Neuronal stem cell (in vitro differentiated cells): ENCODE results near the gene MTA1.

Source experiments
- DNase-seq: peaks from one replicate; pipeline ENCODE4 v3.0.0-alpha.2; 2013; ENCODE audit warnings: low spot score
- H2AFZ ChIP-seq: one replicate; pipeline ENCODE4 v1.6.1; 2013; ENCODE audit warnings: mild to moderate bottlenecking, low read length, inconsistent platforms
- H2AK5ac ChIP-seq: 2 replicates; pipeline ENCODE4 v1.6.1; 2013; ENCODE audit warnings: low read depth, mild to moderate bottlenecking, inconsistent platforms, low read length, moderate library complexity, mixed read lengths
- H2BK120ac ChIP-seq: 2 replicates; pipeline ENCODE4 v1.6.1; 2013; ENCODE audit warnings: low read depth, mild to moderate bottlenecking, inconsistent platforms, low read length, moderate library complexity, mixed read lengths
- H2BK12ac ChIP-seq: one replicate; pipeline ENCODE4 v1.6.1; 2013; ENCODE audit warnings: low read length, inconsistent platforms
- H2BK15ac ChIP-seq: 2 replicates; pipeline ENCODE4 v1.6.1; 2013; ENCODE audit warnings: mild to moderate bottlenecking, low read length, inconsistent platforms, mixed read lengths
- H2BK5ac ChIP-seq: one replicate; pipeline ENCODE4 v1.6.1; 2013; ENCODE audit warnings: inconsistent platforms, mild to moderate bottlenecking, low read length, moderate library complexity
- H3K14ac ChIP-seq: one replicate; pipeline ENCODE4 v1.6.1; 2013; ENCODE audit warnings: low read length, inconsistent platforms
- H3K18ac ChIP-seq: 2 replicates; pipeline ENCODE4 v1.6.1; 2013; ENCODE audit warnings: low read length, inconsistent platforms
- H3K23ac ChIP-seq: 2 replicates; pipeline ENCODE4 v1.6.1; 2013; ENCODE audit warnings: low read depth, mild to moderate bottlenecking, mixed read lengths, low read length, inconsistent platforms; ENCODE audit not compliant: poor library complexity
- H3K27ac ChIP-seq: replicated peaks from 3 replicates; pipeline ENCODE4 v1.5.1; 2013; ENCODE audit warnings: low read length, inconsistent platforms
- H3K27me3 ChIP-seq, 3 experiments: 2 replicates each; pipeline ENCODE4 v1.6.1; 2013; ENCODE audit warnings: low read length in 3 of 3, mild to moderate bottlenecking in 2 of 3, inconsistent platforms in 1 of 3, low read depth in 1 of 3, mixed read lengths in 1 of 3, moderate library complexity in 1 of 3; ENCODE audit not compliant: control insufficient read depth in 3 of 3, insufficient read depth in 3 of 3
- H3K36me3 ChIP-seq, 2 donors: replicated peaks in 1 of 2; 2 replicates each; pipeline ENCODE4 v1.6.1; 2013; ENCODE audit warnings: low read length in 2 of 2; ENCODE audit not compliant: control insufficient read depth in 2 of 2, insufficient read depth in 2 of 2
- H3K4ac ChIP-seq: 2 replicates; pipeline ENCODE4 v1.6.1; 2013; ENCODE audit warnings: inconsistent platforms, mild to moderate bottlenecking, low read length, moderate library complexity
- H3K4me1 ChIP-seq, 2 donors: 1 replicate in 1 of 2; 2 replicates in 1 of 2; pipeline ENCODE4 v1.6.1; 2013; ENCODE audit warnings: low read length in 2 of 2, low read depth in 1 of 2; ENCODE audit not compliant: control insufficient read depth in 2 of 2, insufficient read depth in 1 of 2
- H3K4me2 ChIP-seq: one replicate; pipeline ENCODE4 v1.6.1; 2013; ENCODE audit warnings: mild to moderate bottlenecking, low read length, inconsistent platforms; ENCODE audit not compliant: insufficient read depth, poor library complexity, severe bottlenecking
- H3K4me3 ChIP-seq, 2 donors: 2 replicates each; pipeline ENCODE4 v1.5.1; 2013; ENCODE audit warnings: low read length in 2 of 2, mild to moderate bottlenecking in 2 of 2, inconsistent platforms in 1 of 2, moderate library complexity in 1 of 2
- H3K79me1 ChIP-seq: one replicate; pipeline ENCODE4 v1.6.1; 2013; ENCODE audit warnings: low read depth, mild to moderate bottlenecking, inconsistent platforms, low read length, moderate library complexity
- H3K9ac ChIP-seq: one replicate; pipeline ENCODE4 v1.6.1; 2013; ENCODE audit warnings: mild to moderate bottlenecking, low read depth, low read length, inconsistent platforms; ENCODE audit not compliant: poor library complexity
- H3K9me3 ChIP-seq, 2 donors: replicated peaks in 1 of 2; 2 replicates each; pipeline versions ENCODE3 to v1.6.1; 2013; ENCODE audit warnings: low read length in 2 of 2, mild to moderate bottlenecking in 2 of 2, inconsistent platforms in 1 of 2, low read depth in 1 of 2, mixed read lengths in 1 of 2, moderate library complexity in 1 of 2; ENCODE audit not compliant: control insufficient read depth in 2 of 2, insufficient read depth in 1 of 2
- H4K8ac ChIP-seq: one replicate; pipeline ENCODE4 v1.6.1; 2013; ENCODE audit warnings: low read depth, mild to moderate bottlenecking, inconsistent platforms, low read length, moderate library complexity
- H4K91ac ChIP-seq: one replicate; pipeline ENCODE4 v1.6.1; 2013; ENCODE audit warnings: low read length, low read depth, mild to moderate bottlenecking, inconsistent platforms; ENCODE audit not compliant: poor library complexity
- WGBS, 2 donors: extraction: QIAGEN DNeasy Blood & Tissue Kit; methylation state at CpG; one replicate each; pipeline ENCODE4 v1.1.7; 2013; ENCODE audit warnings: missing lambda C conversion rate in 2 of 2, mixed read lengths in 1 of 2; ENCODE audit not compliant: insufficient read length in 2 of 2, insufficient replicate concordance in 1 of 2; ENCODE audit errors: extremely low coverage in 2 of 2; 5-methylcytosine and 5-hydroxymethylcytosine counted together

MTA1 gene

GRCh38 chr14:105503935-105504692, 84.5 kb downstream of the MTA1 start:
- no peak overlapping the region for H3K4me2 ChIP-seq
- no peak overlapping the region for H3K4me3 ChIP-seq
- H2BK12ac ChIP-seq: peak overlapping the region; percentile 22
- no peak overlapping the region for H3K27ac ChIP-seq
- peak overlapping the region; percentile 65 for H4K8ac ChIP-seq
- H3K4me1 ChIP-seq: peaks cover 5 to 9% of the 10 kb centered on the region in 2 donors
- peak overlapping the region; percentile 82 for H3K14ac ChIP-seq
- no peak overlapping the region for H3K9ac ChIP-seq
- no peak overlapping the region for H2BK15ac ChIP-seq
- H3K23ac ChIP-seq: no peak overlapping the region
- H4K91ac ChIP-seq: no peak overlapping the region
- no CpG with 5 or more reads among the region's 29 CpGs for whole genome bisulfite sequencing, 2 donors
- H3K18ac ChIP-seq: peak overlapping the region; percentile 57
- H3K9me3 ChIP-seq: peaks cover 0 to 6% of the 10 kb centered on the region in 2 donors
- no peak overlapping the region for H2AFZ ChIP-seq
- H2BK120ac ChIP-seq: no peak overlapping the region
- H3K27me3 ChIP-seq: peaks cover 0 to 15% (median 0%) of the 10 kb centered on the region in 3 experiments
- H3K36me3 ChIP-seq: no peaks in the 10 kb centered on the region
- no peak overlapping the region for H2BK5ac ChIP-seq
- no peak overlapping the region for H3K4ac ChIP-seq
- H3K79me1 ChIP-seq: peaks cover 3% of the 10 kb centered on the region
- H2AK5ac ChIP-seq: no peak overlapping the region
- DNase-seq: no peak

GRCh38 chr14:105505101-105505500, 85.5 kb downstream of the MTA1 start:
- peaks cover 0 to 15% (median 0%) of the 10 kb centered on the region in 3 experiments for H3K27me3 ChIP-seq
- no peak overlapping the region for H3K27ac ChIP-seq
- no peaks in the 10 kb centered on the region for H3K36me3 ChIP-seq
- no peak overlapping the region for H3K9ac ChIP-seq
- peak overlapping the region; percentile 2 for H3K18ac ChIP-seq
- H2BK5ac ChIP-seq: no peak overlapping the region
- peaks cover 3 to 5% of the 10 kb centered on the region in 2 donors for H3K4me1 ChIP-seq
- peaks cover 0 to 6% of the 10 kb centered on the region in 2 donors for H3K9me3 ChIP-seq
- peaks cover 3% of the 10 kb centered on the region for H3K79me1 ChIP-seq
- no peak overlapping the region for H2BK120ac ChIP-seq
- no peak overlapping the region for H3K23ac ChIP-seq
- no peak overlapping the region for H3K4me3 ChIP-seq
- peak overlapping the region; percentile 9 for H3K14ac ChIP-seq
- H2AFZ ChIP-seq: no peak overlapping the region
- DNase-seq: no peak
- H3K4me2 ChIP-seq: no peak overlapping the region
- H2BK15ac ChIP-seq: no peak overlapping the region
- no peak overlapping the region for H4K8ac ChIP-seq
- no peak overlapping the region for H2BK12ac ChIP-seq
- H3K4ac ChIP-seq: no peak overlapping the region
- no peak overlapping the region for H4K91ac ChIP-seq
- H2AK5ac ChIP-seq: peak overlapping the region; percentile 14
- no CpG with 5 or more reads among the region's 16 CpGs for WGBS, 2 donors

- Histone ChIP-seq H3K36me3 (no peaks in the 10 kb centered on the region), H2AFZ (no peak overlapping the region), H3K14ac (no peak overlapping the region), H3K9ac (no peak overlapping the region), H3K4me3 (no peak overlapping the region), H3K23ac (no peak overlapping the region), H3K4ac (no peak overlapping the region), H3K4me2 (no peak overlapping the region), H3K18ac (no peak overlapping the region), H3K4me1 (no peaks in the 10 kb centered on the region), H2BK5ac (no peak overlapping the region), H2AK5ac (no peak overlapping the region), H4K91ac (no peak overlapping the region), H2BK120ac (no peak overlapping the region), H3K27ac (no peak overlapping the region), H3K9me3 (peaks cover 0 to 6% of the 10 kb centered on the region in 2 donors), H4K8ac (no peak overlapping the region), H2BK15ac (no peak overlapping the region), H3K79me1 (peaks cover 3% of the 10 kb centered on the region), H3K27me3 (peaks cover 0 to 22% (median 0%) of the 10 kb centered on the region in 3 experiments), H2BK12ac (no peak overlapping the region)
- no CpG with 5 or more reads among the region's 17 CpGs for WGBS, 2 donors
- DNase-seq: no peak
Measured at GRCh38 chr14:105507247-105507646, 87.6 kb downstream of the MTA1 start.

GRCh38 chr14:105508069-105508468, 88.4 kb downstream of the MTA1 start:
- Histone ChIP-seq H3K4me3 (peak overlapping the region in 1 of 2 donors; percentile 35), H2BK120ac (no peak overlapping the region), H3K27me3 (peaks cover 0 to 30% (median 0%) of the 10 kb centered on the region in 3 experiments), H3K23ac (no peak overlapping the region), H2BK12ac (no peak overlapping the region), H3K9me3 (peaks cover 0 to 2% of the 10 kb centered on the region in 2 donors), H2BK5ac (no peak overlapping the region), H2AFZ (no peak overlapping the region), H3K79me1 (peaks cover 3% of the 10 kb centered on the region), H3K9ac (no peak overlapping the region), H3K36me3 (no peaks in the 10 kb centered on the region), H3K14ac (no peak overlapping the region), H4K8ac (no peak overlapping the region), H3K4me1 (no peaks in the 10 kb centered on the region), H2BK15ac (no peak overlapping the region), H4K91ac (no peak overlapping the region), H3K4me2 (no peak overlapping the region), H3K4ac (no peak overlapping the region), H3K18ac (no peak overlapping the region), H2AK5ac (no peak overlapping the region), H3K27ac (no peak overlapping the region)
- WGBS, 2 donors: no CpG with 5 or more reads among the region's 16 CpGs
- DNase-seq: no peak
